CD14-positive monocyte (primary cell): ENCODE data around the gene GINS1. TPM values are rescaled to one million over a fixed set of nuclear protein-coding genes. Genes with fewer than 3 reads are reported as not detected.
A peak's percentile ranks its signal among the peaks of the same experiment; 100 is the strongest.

Experiments
- DNase-seq, 3 donors: peaks; one replicate each; pipeline ENCODE4 v3.0.0-alpha.2; 2011 to 2022
- H2AFZ ChIP-seq: 2 replicates; pipeline ENCODE4 v1.6.0; 2012; ENCODE audit warnings: mild to moderate bottlenecking, low read depth, low read length, inconsistent platforms; ENCODE audit not compliant: insufficient read depth, poor library complexity, severe bottlenecking
- H3K27ac ChIP-seq, 2 donors: 1 replicate in 1 of 2; 2 replicates in 1 of 2; pipeline ENCODE4 v1.5.1; 2012 to 2013; ENCODE audit warnings: low read length in 2 of 2, control low read depth in 1 of 2, inconsistent platforms in 1 of 2, low read depth in 1 of 2, mild to moderate bottlenecking in 1 of 2
- H3K27me3 ChIP-seq, 2 donors: one replicate each; pipeline versions ENCODE4 v1.6.0 to v1.6.1; 2011 to 2013; ENCODE audit warnings: low read length in 2 of 2; ENCODE audit not compliant: control insufficient read depth in 2 of 2, insufficient read depth in 2 of 2
- H3K36me3 ChIP-seq, 2 donors: replicated peaks in 1 of 2; 1 replicate in 1 of 2; 2 replicates in 1 of 2; pipeline versions ENCODE4 v1.5.1 to v1.6.1; 2012 to 2013; ENCODE audit warnings: low read length in 2 of 2, control low read depth in 1 of 2, inconsistent platforms in 1 of 2, mild to moderate bottlenecking in 1 of 2; ENCODE audit not compliant: insufficient read depth in 2 of 2, control insufficient read depth in 1 of 2
- H3K4me1 ChIP-seq, 2 donors: 1 replicate in 1 of 2; 2 replicates in 1 of 2; pipeline versions ENCODE4 v1.5.1 to v1.6.1; 2012 to 2013; ENCODE audit warnings: low read length in 2 of 2, control low read depth in 1 of 2, inconsistent platforms in 1 of 2, mild to moderate bottlenecking in 1 of 2, moderate library complexity in 1 of 2; ENCODE audit not compliant: insufficient read depth in 2 of 2, control insufficient read depth in 1 of 2
- H3K4me2 ChIP-seq: replicated peaks from 2 replicates; pipeline ENCODE3; 2012; ENCODE audit warnings: low read length, moderate library complexity, mild to moderate bottlenecking; ENCODE audit not compliant: poor library complexity, severe bottlenecking; ENCODE audit errors: extremely low read depth
- H3K4me3 ChIP-seq, 3 experiments: fragments of 200-600 bp in 1 of 3; sonication (generic) in 1 of 3; replicated peaks in 1 of 3; 1 replicate in 2 of 3; 2 replicates in 1 of 3; pipeline ENCODE4 v1.5.1; 2011 to 2013; ENCODE audit warnings: low read length in 3 of 3, mild to moderate bottlenecking in 3 of 3, control low read depth in 2 of 3, low read depth in 2 of 3, inconsistent platforms in 1 of 3, moderate library complexity in 1 of 3
- H3K79me2 ChIP-seq: 2 replicates; pipeline ENCODE4 v1.6.0; 2012; ENCODE audit warnings: mild to moderate bottlenecking, control low read depth, inconsistent platforms, low read length, moderate library complexity; ENCODE audit not compliant: insufficient read depth
- H3K9ac ChIP-seq: 2 replicates; pipeline ENCODE4 v1.6.0; 2017; ENCODE audit warnings: low read length, mild to moderate bottlenecking; ENCODE audit not compliant: insufficient read depth, poor library complexity, severe bottlenecking
- H3K9me3 ChIP-seq, 2 donors: replicated peaks in 1 of 2; 1 replicate in 1 of 2; 2 replicates in 1 of 2; pipeline versions ENCODE4 v1.5.1 to v1.6.1; 2012 to 2013; ENCODE audit warnings: low read length in 2 of 2, control low read depth in 1 of 2; ENCODE audit not compliant: control insufficient read depth in 1 of 2, insufficient read depth in 1 of 2
- H4K20me1 ChIP-seq: 2 replicates; pipeline ENCODE4 v1.6.0; 2012; ENCODE audit warnings: mild to moderate bottlenecking, low read length, control low read depth, moderate library complexity; ENCODE audit not compliant: insufficient read depth
- H3K27ac Mint-ChIP-seq, 7 donors: one replicate each; pipeline ENCODE4 v1.8.0; 2020; ENCODE audit warnings: mild to moderate bottlenecking in 7 of 7, mixed read lengths in 7 of 7, moderate library complexity in 6 of 7, inconsistent platforms in 2 of 7
- H3K27me3 Mint-ChIP-seq, 3 donors: one replicate each; pipeline ENCODE4 v1.8.0; 2021 to 2022; ENCODE audit warnings: low read depth in 3 of 3, mild to moderate bottlenecking in 3 of 3, mixed read lengths in 3 of 3, moderate library complexity in 3 of 3, inconsistent platforms in 1 of 3
- H3K36me3 Mint-ChIP-seq, 2 donors: one replicate each; pipeline ENCODE4 v1.8.0; 2020; ENCODE audit warnings: mixed read lengths in 2 of 2, inconsistent platforms in 1 of 2, mild to moderate bottlenecking in 1 of 2
- H3K4me1 Mint-ChIP-seq: one replicate; pipeline ENCODE4 v1.8.0; 2020; ENCODE audit warnings: mild to moderate bottlenecking, mixed read lengths
- H3K4me3 Mint-ChIP-seq, 2 donors: one replicate each; pipeline ENCODE4 v1.8.0; 2020; ENCODE audit warnings: mild to moderate bottlenecking in 2 of 2, mixed read lengths in 2 of 2, moderate library complexity in 1 of 2
- H3K9me3 Mint-ChIP-seq, 7 donors: one replicate each; pipeline ENCODE4 v1.8.0; 2020 to 2022; ENCODE audit warnings: mixed read lengths in 7 of 7, mild to moderate bottlenecking in 6 of 7, moderate library complexity in 6 of 7, inconsistent platforms in 2 of 7
- CTCF ChIP-seq: fragments of 200-600 bp; IDR thresholded peaks from one replicate; pipeline ENCODE4 v1.8.0; 2022; ENCODE audit warnings: antibody characterized with exemption, mild to moderate bottlenecking
- WGBS: methylation state at CpG from one replicate; pipeline ENCODE4 v1.1.5; 2013; ENCODE audit warnings: missing lambda C conversion rate; ENCODE audit not compliant: insufficient coverage; 5-methylcytosine and 5-hydroxymethylcytosine counted together
- intact Hi-C, 2 donors: fragments of 100-400 bp; cut with micrococcal nuclease; formaldehyde crosslinking; loops; one replicate each; pipeline versions ENCODE4 v1.15.0 to v1.15.1; 2023
- polyA plus RNA-seq, 3 donors: library from polyadenylated mRNA; depleted of rRNA in 1 of 3; unstranded in 2 of 3; stranded (reverse) in 1 of 3; fragments of 300-500 nt in 2 of 3; fragments of >200 nt in 1 of 3; fragmentation: Illumina TruSeq in 2 of 3; gene quantifications; 1 replicate in 2 of 3; 2 replicates in 1 of 3; pipeline ENCODE4 v1.2.3, GENCODE V29; 2012 to 2021

Gene GINS1
- polyA plus RNA-seq, 3 donors = 0.16 to 0.48 (median 0.28) TPM

GRCh38 chr20:25376886-25377285 is 30.6 kb upstream of the GINS1 start:
- no peak for DNase-seq
- 100% methylated on average over 2 of the region's 2 CpGs for WGBS
- intact Hi-C loops = no loop called here
- H4K20me1 ChIP-seq = peaks cover 32% of the 10 kb centered on the region
- no peak overlapping the region for H3K4me2 ChIP-seq
- H3K4me1 ChIP-seq = no peaks in the 10 kb centered on the region
- H3K27ac ChIP-seq = no peak overlapping the region
- peaks cover 84% of the 10 kb centered on the region for H3K79me2 ChIP-seq
- Mint-ChIP-seq H3K4me3 (no peak overlapping the region), H3K27me3 (peaks cover 0 to 2% (median 0%) of the 10 kb centered on the region in 3 donors), H3K36me3 (peaks cover 24 to 30% of the 10 kb centered on the region in 2 donors), H3K4me1 (peaks cover under 1% of the 10 kb centered on the region), H3K9me3 (peaks cover 0 to 2% (median 0%) of the 10 kb centered on the region in 7 donors), H3K27ac (peak overlapping the region in 1 of 7 donors; percentile 57)
- no peak overlapping the region for H3K9ac ChIP-seq
- no peaks in the 10 kb centered on the region for H3K27me3 ChIP-seq
- peaks cover 1 to 15% of the 10 kb centered on the region in 2 donors for H3K36me3 ChIP-seq
- H2AFZ ChIP-seq = no peak overlapping the region
- TF ChIP-seq CTCF = no peak
- no peak overlapping the region for H3K4me3 ChIP-seq
- H3K9me3 ChIP-seq = no peaks in the 10 kb centered on the region

DNA sequence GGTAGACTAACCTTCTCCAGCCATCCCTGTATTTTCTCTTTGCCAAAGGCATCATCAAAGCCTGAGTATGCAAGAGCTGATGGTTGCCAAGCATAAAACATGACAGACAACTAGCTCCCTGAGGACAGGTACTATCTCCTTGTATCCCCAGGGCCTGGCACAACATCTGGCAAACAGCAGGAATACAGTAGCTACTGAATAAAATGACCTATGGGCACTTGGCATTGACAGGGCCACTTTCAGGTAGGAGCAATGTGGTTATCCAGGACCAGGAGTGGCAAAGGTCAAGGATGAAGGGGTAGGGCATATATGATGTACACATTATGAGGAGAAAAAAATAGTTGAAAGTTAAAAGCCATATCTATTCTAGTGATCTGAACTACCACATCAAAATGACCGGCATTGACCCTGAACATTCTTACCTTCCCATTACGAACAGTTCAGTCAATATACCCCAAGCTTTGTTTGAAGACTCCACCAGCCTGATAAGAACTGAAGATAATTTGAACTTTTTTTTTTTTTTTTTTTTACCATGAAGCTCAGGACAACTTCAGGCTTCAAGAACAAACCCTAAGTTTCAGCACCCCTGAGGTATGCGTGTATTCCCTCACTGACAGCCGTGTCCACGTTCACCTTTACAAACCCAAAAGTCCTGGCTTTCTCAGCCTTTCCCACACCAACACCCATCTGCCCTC is 29.1 kb upstream of the GINS1 start:
- H3K27me3 Mint-ChIP-seq = peaks cover 0 to 2% (median 0%) of the 10 kb centered on the region in 3 donors
- H3K4me3 ChIP-seq = no peak overlapping the region
- H3K27ac Mint-ChIP-seq = peak overlapping the region in 2 of 7 donors; percentile 10 to 55
- H2AFZ ChIP-seq = no peak overlapping the region
- 100% methylated on average over 4 of the region's 5 CpGs for WGBS
- H3K4me1 Mint-ChIP-seq = peaks cover 2% of the 10 kb centered on the region
- no peaks in the 10 kb centered on the region for H3K4me1 ChIP-seq
- H3K79me2 ChIP-seq = peaks cover 88% of the 10 kb centered on the region
- peaks cover 31 to 39% of the 10 kb centered on the region in 2 donors for H3K36me3 Mint-ChIP-seq
- H3K4me2 ChIP-seq = no peak overlapping the region
- no peaks in the 10 kb centered on the region for H3K9me3 ChIP-seq
- H3K27me3 ChIP-seq = no peaks in the 10 kb centered on the region
- H4K20me1 ChIP-seq = peaks cover 40% of the 10 kb centered on the region
- intact Hi-C loops = no loop called here
- H3K36me3 ChIP-seq = peaks cover 7 to 27% of the 10 kb centered on the region in 2 donors
- no peak for TF ChIP-seq CTCF
- no peak for DNase-seq
- peaks cover 0 to 2% (median 0%) of the 10 kb centered on the region in 7 donors for H3K9me3 Mint-ChIP-seq
- H3K4me3 Mint-ChIP-seq = no peak overlapping the region
- no peak overlapping the region for H3K27ac ChIP-seq
- no peak overlapping the region for H3K9ac ChIP-seq
